Neural crest cell (in vitro differentiated cells): Measurements from ENCODE around the gene EME1. TPM values are rescaled to one million over a fixed set of nuclear protein-coding genes. Genes with fewer than 3 reads are reported as not detected.
A peak's percentile ranks its signal among the peaks of the same experiment; 100 is the strongest.

Source experiments
- DNase-seq: peaks from one replicate; pipeline ENCODE4 v3.0.0; 2021; ENCODE audit warnings: low read depth, mixed read lengths, low spot score
- H3K27ac Mint-ChIP-seq: one replicate; pipeline ENCODE4 v1.8.0; 2021; ENCODE audit warnings: mild to moderate bottlenecking, mixed read lengths; ENCODE audit not compliant: unreplicated experiment
- H3K27me3 Mint-ChIP-seq: 2 replicates; pipeline ENCODE4 v1.8.0; 2021; ENCODE audit warnings: low read depth, mild to moderate bottlenecking, mixed read lengths
- H3K36me3 Mint-ChIP-seq: 2 replicates; pipeline ENCODE4 v1.8.0; 2021; ENCODE audit warnings: low read depth, mild to moderate bottlenecking, mixed read lengths
- H3K4me1 Mint-ChIP-seq: 2 replicates; pipeline ENCODE4 v1.8.0; 2021; ENCODE audit warnings: mixed read lengths
- H3K4me3 Mint-ChIP-seq: one replicate; pipeline ENCODE4 v1.8.0; 2021; ENCODE audit warnings: mild to moderate bottlenecking, mixed read lengths
- H3K9me3 Mint-ChIP-seq: 2 replicates; pipeline ENCODE4 v1.8.0; 2021; ENCODE audit warnings: mixed read lengths
- CTCF ChIP-seq: fragments of 200-600 bp; sonication (generic); conservative IDR thresholded peaks from 2 replicates; pipeline ENCODE4 v1.5.0; 2021; ENCODE audit warnings: antibody characterized with exemption, mild to moderate bottlenecking
- total RNA-seq: library from RNA; stranded (reverse); gene quantifications from 2 replicates; pipeline ENCODE4 v1.2.1, GENCODE V29; 2021

Gene EME1
- total RNA-seq, 1 donor from 2014 or later = 31.4 TPM

GRCh38 chr17:50365649-50366393, 7.2 kb upstream of the EME1 start:
- TF ChIP-seq CTCF = no peak
- Mint-ChIP-seq H3K9me3 (no peaks in the 10 kb centered on the region), H3K36me3 (no peaks in the 10 kb centered on the region), H3K4me1 (peaks cover 40% of the 10 kb centered on the region), H3K27me3 (peaks cover 3% of the 10 kb centered on the region), H3K27ac (no peak overlapping the region), H3K4me3 (no peak overlapping the region)
- no peak for DNase-seq

- H3K4me1 Mint-ChIP-seq = peaks cover 45% of the 10 kb centered on the region
- H3K4me3 Mint-ChIP-seq = peak overlapping the region; percentile 7
- peak overlapping the region; percentile 81 for H3K27ac Mint-ChIP-seq
- no peak for TF ChIP-seq CTCF
- H3K27me3 Mint-ChIP-seq = peaks cover 3% of the 10 kb centered on the region
- peaks cover 2% of the 10 kb centered on the region for H3K36me3 Mint-ChIP-seq
- H3K9me3 Mint-ChIP-seq = no peaks in the 10 kb centered on the region
- DNase-seq = no peak
Observed at GRCh38 chr17:50367401-50367800, 5.6 kb upstream of the EME1 start.

GRCh38 chr17:50370052-50370451, 3.0 kb upstream of the EME1 start:
- Mint-ChIP-seq H3K9me3 (no peaks in the 10 kb centered on the region), H3K4me3 (peak overlapping the region; percentile 82), H3K27ac (no peak overlapping the region), H3K36me3 (peaks cover 10% of the 10 kb centered on the region), H3K27me3 (no peaks in the 10 kb centered on the region), H3K4me1 (peaks cover 35% of the 10 kb centered on the region)
- TF ChIP-seq CTCF = no peak
- DNase-seq = no peak

- peaks cover 10% of the 10 kb centered on the region for H3K36me3 Mint-ChIP-seq
- no peak for DNase-seq
- H3K4me1 Mint-ChIP-seq = peaks cover 27% of the 10 kb centered on the region
- no peak overlapping the region for H3K27ac Mint-ChIP-seq
- no peak for TF ChIP-seq CTCF
- H3K9me3 Mint-ChIP-seq = no peaks in the 10 kb centered on the region
- H3K27me3 Mint-ChIP-seq = no peaks in the 10 kb centered on the region
- peak overlapping the region; percentile 56 for H3K4me3 Mint-ChIP-seq
Observed at GRCh38 chr17:50371526-50371925, 1.5 kb upstream of the EME1 start.

GRCh38 chr17:50372222-50372757, 739 bp upstream of the EME1 start:
- H3K36me3 Mint-ChIP-seq = peaks cover 10% of the 10 kb centered on the region
- H3K27me3 Mint-ChIP-seq = no peaks in the 10 kb centered on the region
- TF ChIP-seq CTCF = no peak
- no peaks in the 10 kb centered on the region for H3K9me3 Mint-ChIP-seq
- H3K4me1 Mint-ChIP-seq = peaks cover 27% of the 10 kb centered on the region
- H3K27ac Mint-ChIP-seq = peak overlapping the region; percentile 99
- H3K4me3 Mint-ChIP-seq = peak overlapping the region; percentile 98
- no peak for DNase-seq
